ENCODE measurements around the gene PPP3CB.
"Not testable (repeated sequence)": the region's sequence is repeated elsewhere in the genome, so short reads cannot be mapped to it uniquely, and the experiment has no call there.

The PPP3CB gene

DNA sequence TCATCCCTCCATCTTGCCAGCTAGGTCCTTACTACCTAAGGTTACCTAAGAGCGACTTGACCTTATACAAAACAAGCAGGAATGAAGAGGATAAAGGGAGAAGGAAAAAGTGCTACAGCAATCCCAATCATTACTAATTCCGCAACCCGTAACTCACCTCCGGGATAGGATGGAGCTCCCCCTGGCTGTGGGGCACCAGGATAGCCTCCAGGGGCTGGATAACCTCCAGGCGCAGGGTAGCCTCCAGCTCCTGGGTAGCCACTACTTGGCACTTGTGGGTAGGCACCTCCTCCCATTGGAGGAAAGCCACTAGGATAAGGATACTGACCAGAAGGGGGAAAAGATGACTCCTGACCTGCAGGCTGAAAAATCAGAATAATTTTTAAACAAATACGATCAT, 97.8 kb downstream of the PPP3CB start:
- Histone ChIP-seq H3K36me3 (ENCODE audit: control insufficient read depth, low read length) (peaks cover 30% of the 10 kb centered on the region), H3K4me2 (ENCODE audit: low read length) (no peak overlapping the region), H3K9me2 (replicated peaks; ENCODE audit: control insufficient read depth, low read length) (no peaks in the 10 kb centered on the region), H3F3A (ENCODE audit: control insufficient read depth, insufficient read depth) (0 out of 2 replicates have a peak, but pooled peaks cover 4% of the 10 kb centered on the region), H3K27me3 (ENCODE audit: control insufficient read depth, low read length) (no peaks in the 10 kb centered on the region), H3K27ac (ENCODE audit: low read depth, low read length) (no peak overlapping the region), H3K9me3 (ENCODE audit: control insufficient read depth, insufficient read depth, low read length) (no peaks in the 10 kb centered on the region), H3K79me2 (ENCODE audit: control insufficient read depth, low read length) (peaks cover 14% of the 10 kb centered on the region), H4K20me1 (ENCODE audit: control insufficient read depth, insufficient read depth, low read depth, low read length) (no peaks in the 10 kb centered on the region), H3K4me1 (ENCODE audit: control insufficient read depth, low read length) (no peaks in the 10 kb centered on the region), H3K4me3 (ENCODE audit: low read length) (no peak overlapping the region)
- TF ChIP-seq, protein P1, sequence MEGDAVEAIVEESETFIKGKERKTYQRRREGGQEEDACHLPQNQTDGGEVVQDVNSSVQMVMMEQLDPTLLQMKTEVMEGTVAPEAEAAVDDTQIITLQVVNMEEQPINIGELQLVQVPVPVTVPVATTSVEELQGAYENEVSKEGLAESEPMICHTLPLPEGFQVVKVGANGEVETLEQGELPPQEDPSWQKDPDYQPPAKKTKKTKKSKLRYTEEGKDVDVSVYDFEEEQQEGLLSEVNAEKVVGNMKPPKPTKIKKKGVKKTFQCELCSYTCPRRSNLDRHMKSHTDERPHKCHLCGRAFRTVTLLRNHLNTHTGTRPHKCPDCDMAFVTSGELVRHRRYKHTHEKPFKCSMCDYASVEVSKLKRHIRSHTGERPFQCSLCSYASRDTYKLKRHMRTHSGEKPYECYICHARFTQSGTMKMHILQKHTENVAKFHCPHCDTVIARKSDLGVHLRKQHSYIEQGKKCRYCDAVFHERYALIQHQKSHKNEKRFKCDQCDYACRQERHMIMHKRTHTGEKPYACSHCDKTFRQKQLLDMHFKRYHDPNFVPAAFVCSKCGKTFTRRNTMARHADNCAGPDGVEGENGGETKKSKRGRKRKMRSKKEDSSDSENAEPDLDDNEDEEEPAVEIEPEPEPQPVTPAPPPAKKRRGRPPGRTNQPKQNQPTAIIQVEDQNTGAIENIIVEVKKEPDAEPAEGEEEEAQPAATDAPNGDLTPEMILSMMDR (IDR thresholded peaks at IDR 0.05; ENCODE audit: low read depth, low read length, poor library complexity, severe bottlenecking) = peak; percentile 9
- no peak for TF ChIP-seq EZH2phosphoT487 (IDR thresholded peaks at IDR 0.05; ENCODE audit: borderline replicate concordance, low read length)

DNA sequence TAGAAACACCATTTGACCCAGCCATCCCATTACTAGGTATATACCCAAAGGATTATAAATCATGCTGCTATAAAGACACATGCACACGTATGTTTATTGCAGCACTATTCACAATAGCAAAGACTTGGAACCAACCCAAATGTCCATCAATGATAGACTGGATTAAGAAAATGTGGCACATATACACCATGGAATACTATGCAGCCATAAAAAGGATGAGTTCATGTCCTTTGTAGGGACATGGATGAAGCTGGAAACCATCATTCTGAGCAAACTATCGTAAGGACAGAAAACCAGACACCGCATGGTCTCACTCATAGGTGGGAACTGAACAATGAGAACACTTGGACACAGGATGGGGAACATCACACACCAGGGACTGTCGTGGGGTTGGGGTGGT, 101.5 kb downstream of the PPP3CB start:
- not testable (repeated sequence) for H3K9me3 ChIP-seq (ENCODE audit: control insufficient read depth, insufficient read depth, low read length); H3K4me3 ChIP-seq (ENCODE audit: low read length); H3K79me2 ChIP-seq (ENCODE audit: control insufficient read depth, low read length); H3K9me2 ChIP-seq (replicated peaks; ENCODE audit: control insufficient read depth, low read length); H3K27me3 ChIP-seq (ENCODE audit: control insufficient read depth, low read length); H3K27ac ChIP-seq (ENCODE audit: low read depth, low read length); H3K4me1 ChIP-seq (ENCODE audit: control insufficient read depth, low read length); H3K4me2 ChIP-seq (ENCODE audit: low read length); H4K20me1 ChIP-seq (ENCODE audit: control insufficient read depth, insufficient read depth, low read depth, low read length); H3F3A ChIP-seq (ENCODE audit: control insufficient read depth, insufficient read depth)
- peaks cover 32% of the 10 kb centered on the region for H3K36me3 ChIP-seq (ENCODE audit: control insufficient read depth, low read length)

DNA sequence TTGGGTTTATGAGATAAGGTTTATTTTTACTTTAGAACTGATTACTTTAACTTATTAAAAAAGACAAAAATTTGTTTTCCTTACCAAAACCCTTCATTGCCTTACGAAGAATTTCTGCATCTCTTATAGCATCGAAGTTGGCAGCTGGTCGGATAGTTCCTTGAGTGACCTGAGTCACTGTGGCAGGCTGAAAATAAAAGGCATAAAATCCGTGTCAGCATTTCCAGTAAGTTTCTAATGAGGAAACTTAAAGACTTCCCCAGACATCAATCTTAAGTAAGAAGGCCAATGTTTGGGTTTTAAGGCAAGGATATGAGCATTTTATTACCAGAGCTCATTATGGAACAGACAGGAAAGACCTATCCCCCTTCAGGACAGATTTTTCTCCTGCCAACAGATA, 107.6 kb downstream of the PPP3CB start:
- Histone ChIP-seq H3K27ac (ENCODE audit: low read depth, low read length) (no peak overlapping the region), H3K79me2 (ENCODE audit: control insufficient read depth, low read length) (no peaks in the 10 kb centered on the region), H3K27me3 (ENCODE audit: control insufficient read depth, low read length) (no peaks in the 10 kb centered on the region), H3K4me2 (ENCODE audit: low read length) (no peak overlapping the region), H3K9me2 (replicated peaks; ENCODE audit: control insufficient read depth, low read length) (no peaks in the 10 kb centered on the region), H3F3A (ENCODE audit: control insufficient read depth, insufficient read depth) (no peaks in the 10 kb centered on the region), H3K9me3 (ENCODE audit: control insufficient read depth, insufficient read depth, low read length) (no peaks in the 10 kb centered on the region), H3K36me3 (ENCODE audit: control insufficient read depth, low read length) (peaks cover 34% of the 10 kb centered on the region), H3K4me1 (ENCODE audit: control insufficient read depth, low read length) (no peaks in the 10 kb centered on the region), H4K20me1 (ENCODE audit: control insufficient read depth, insufficient read depth, low read depth, low read length) (no peaks in the 10 kb centered on the region), H3K4me3 (ENCODE audit: low read length) (no peak overlapping the region)
- TF ChIP-seq, protein P1 (IDR thresholded peaks at IDR 0.05; ENCODE audit: low read depth, low read length, poor library complexity, severe bottlenecking) = no peak
- no peak for TF ChIP-seq EZH2phosphoT487 (IDR thresholded peaks at IDR 0.05; ENCODE audit: borderline replicate concordance, low read length)

DNA sequence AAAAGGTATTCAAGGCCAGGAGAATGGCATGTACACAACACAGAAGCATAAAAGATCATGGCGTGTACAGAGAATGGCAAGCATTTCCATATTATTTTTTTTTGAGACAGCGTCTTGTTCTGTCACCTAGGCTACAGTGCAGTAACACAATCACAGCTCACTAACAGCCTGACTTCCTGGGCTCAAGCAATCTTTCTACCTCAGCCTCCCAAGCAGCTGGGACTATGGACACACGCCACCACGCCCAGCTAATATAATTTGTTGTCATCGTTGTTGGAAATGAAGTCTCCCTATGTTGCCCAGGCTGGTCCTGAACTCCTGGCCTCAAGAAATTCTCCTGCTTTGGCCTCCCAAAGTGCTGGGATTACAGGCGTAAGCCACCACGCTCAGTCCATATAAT, 109.2 kb downstream of the PPP3CB start:
- Histone ChIP-seq H3K9me2 (replicated peaks; ENCODE audit: control insufficient read depth, low read length) (no peaks in the 10 kb centered on the region), H3F3A (ENCODE audit: control insufficient read depth, insufficient read depth) (no peaks in the 10 kb centered on the region), H3K36me3 (ENCODE audit: control insufficient read depth, low read length) (peaks cover 42% of the 10 kb centered on the region), H3K27me3 (ENCODE audit: control insufficient read depth, low read length) (no peaks in the 10 kb centered on the region), H3K27ac (ENCODE audit: low read depth, low read length) (no peak overlapping the region), H3K4me2 (ENCODE audit: low read length) (no peak overlapping the region), H3K4me3 (ENCODE audit: low read length) (no peak overlapping the region), H3K4me1 (ENCODE audit: control insufficient read depth, low read length) (no peaks in the 10 kb centered on the region), H3K9me3 (ENCODE audit: control insufficient read depth, insufficient read depth, low read length) (no peaks in the 10 kb centered on the region), H4K20me1 (ENCODE audit: control insufficient read depth, insufficient read depth, low read depth, low read length) (no peaks in the 10 kb centered on the region), H3K79me2 (ENCODE audit: control insufficient read depth, low read length) (no peaks in the 10 kb centered on the region)
- TF ChIP-seq EZH2phosphoT487 (IDR thresholded peaks at IDR 0.05; ENCODE audit: borderline replicate concordance, low read length) = no peak
- TF ChIP-seq, protein P1 (IDR thresholded peaks at IDR 0.05; ENCODE audit: low read depth, low read length, poor library complexity, severe bottlenecking) = no peak
